ENCODE data around the gene LRFN2. TPM values are rescaled to one million over a fixed set of nuclear protein-coding genes. Genes with fewer than 3 reads are reported as not detected.

LRFN2 gene
- total RNA-seq, 1 donor from 2014 or later: not detected

DNA sequence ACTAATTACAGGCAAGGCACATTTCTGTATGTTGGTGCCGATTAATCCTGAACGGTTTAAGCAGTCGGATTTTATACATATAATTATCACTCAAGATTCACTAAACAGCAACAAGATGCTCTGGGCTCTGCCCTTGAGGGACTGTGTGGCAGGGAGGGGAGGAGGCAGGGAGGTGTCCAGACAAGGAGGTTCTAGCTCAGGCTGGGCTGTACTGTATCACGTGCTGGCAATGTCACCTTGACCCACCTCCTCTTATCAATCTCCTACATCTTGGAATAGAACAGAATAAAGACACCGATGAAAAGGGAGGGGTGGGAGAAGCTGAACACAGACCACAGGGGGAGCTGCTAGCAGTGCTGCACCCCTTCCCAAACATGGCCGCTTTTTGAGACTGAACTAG lies 65.7 kb downstream of the LRFN2 start:
- Mint-ChIP-seq H3K36me3 (ENCODE audit: low read depth) (no peaks in the 10 kb centered on the region), H3K9me3 (no peaks in the 10 kb centered on the region), H3K4me3 (no peak overlapping the region), H3K27me3 (ENCODE audit: low read depth) (peaks cover 3% of the 10 kb centered on the region), H3K27ac (ENCODE audit: unreplicated experiment) (no peak overlapping the region), H3K4me1 (peaks cover 20% of the 10 kb centered on the region)
- TF ChIP-seq, protein P1, sequence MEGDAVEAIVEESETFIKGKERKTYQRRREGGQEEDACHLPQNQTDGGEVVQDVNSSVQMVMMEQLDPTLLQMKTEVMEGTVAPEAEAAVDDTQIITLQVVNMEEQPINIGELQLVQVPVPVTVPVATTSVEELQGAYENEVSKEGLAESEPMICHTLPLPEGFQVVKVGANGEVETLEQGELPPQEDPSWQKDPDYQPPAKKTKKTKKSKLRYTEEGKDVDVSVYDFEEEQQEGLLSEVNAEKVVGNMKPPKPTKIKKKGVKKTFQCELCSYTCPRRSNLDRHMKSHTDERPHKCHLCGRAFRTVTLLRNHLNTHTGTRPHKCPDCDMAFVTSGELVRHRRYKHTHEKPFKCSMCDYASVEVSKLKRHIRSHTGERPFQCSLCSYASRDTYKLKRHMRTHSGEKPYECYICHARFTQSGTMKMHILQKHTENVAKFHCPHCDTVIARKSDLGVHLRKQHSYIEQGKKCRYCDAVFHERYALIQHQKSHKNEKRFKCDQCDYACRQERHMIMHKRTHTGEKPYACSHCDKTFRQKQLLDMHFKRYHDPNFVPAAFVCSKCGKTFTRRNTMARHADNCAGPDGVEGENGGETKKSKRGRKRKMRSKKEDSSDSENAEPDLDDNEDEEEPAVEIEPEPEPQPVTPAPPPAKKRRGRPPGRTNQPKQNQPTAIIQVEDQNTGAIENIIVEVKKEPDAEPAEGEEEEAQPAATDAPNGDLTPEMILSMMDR (conservative IDR thresholded peaks at IDR 0.05): no peak
- DNase-seq (ENCODE audit: low read depth, low spot score): no peak

DNA sequence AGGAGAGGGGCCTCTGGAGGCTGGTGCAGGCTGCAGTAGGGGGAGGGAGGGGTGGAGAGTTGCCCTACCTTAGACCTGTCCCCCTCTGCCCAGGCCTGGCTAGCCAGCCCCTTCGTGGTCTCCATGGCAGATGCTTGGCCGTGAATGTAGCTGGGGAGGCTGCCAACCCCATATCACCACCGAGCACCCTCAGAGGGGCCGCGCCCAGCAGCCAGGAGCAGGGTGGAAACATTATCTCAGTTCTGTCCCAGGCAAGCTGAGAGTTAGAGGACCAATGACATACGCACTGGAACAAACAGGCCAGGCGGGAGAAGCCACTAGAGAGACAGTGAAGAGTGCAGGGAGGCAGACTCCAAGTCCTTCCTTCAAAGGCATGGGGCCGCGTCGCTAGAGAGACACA lies 66.5 kb downstream of the LRFN2 start:
- H3K36me3 Mint-ChIP-seq (ENCODE audit: low read depth): no peaks in the 10 kb centered on the region
- no peaks in the 10 kb centered on the region for H3K9me3 Mint-ChIP-seq
- H3K27me3 Mint-ChIP-seq (ENCODE audit: low read depth): peaks cover 3% of the 10 kb centered on the region
- TF ChIP-seq, protein P1 (conservative IDR thresholded peaks at IDR 0.05): no peak
- H3K27ac Mint-ChIP-seq (ENCODE audit: unreplicated experiment): no peak overlapping the region
- DNase-seq (ENCODE audit: low read depth, low spot score): no peak
- H3K4me3 Mint-ChIP-seq: no peak overlapping the region
- H3K4me1 Mint-ChIP-seq: peaks cover 16% of the 10 kb centered on the region

DNA sequence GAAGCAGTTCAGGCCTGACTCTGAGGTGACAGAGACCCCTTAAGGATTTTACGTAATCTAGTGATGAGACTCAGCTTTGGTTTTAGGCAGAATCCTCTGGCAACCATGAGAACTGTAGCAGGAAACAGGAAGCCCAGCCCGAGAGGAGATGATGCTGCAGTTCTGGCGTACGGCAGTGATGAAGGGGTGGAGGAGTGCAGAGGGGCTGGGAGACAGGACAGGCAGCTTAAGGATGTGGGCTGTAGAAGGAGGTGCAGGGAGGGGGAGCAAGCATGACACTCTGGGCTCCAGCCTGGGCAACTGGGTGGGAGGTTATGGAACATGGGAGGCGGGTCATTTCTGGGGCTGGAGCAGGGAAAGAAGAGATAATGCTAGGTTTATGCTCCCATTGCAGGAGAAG lies 67.1 kb downstream of the LRFN2 start:
- H3K27ac Mint-ChIP-seq (ENCODE audit: unreplicated experiment): no peak overlapping the region

DNA sequence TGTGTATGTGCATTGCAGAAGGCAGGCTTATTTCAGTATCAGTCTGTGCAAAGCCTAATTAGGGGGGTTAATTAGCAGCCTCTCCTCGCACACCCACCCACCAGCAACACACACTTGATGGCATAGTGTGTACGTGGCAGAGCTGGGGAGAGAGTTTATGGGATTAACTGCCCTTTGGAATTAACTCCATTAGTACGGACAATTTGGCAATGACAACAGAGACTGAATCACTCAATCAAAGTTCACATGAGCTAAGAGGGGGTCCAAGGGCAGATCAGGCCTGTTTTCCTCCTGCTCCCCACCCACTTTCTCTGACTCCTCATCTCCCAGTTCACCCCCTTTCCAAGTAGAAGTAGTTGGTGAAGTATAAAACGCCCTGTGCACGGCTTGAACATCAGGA lies 69.5 kb downstream of the LRFN2 start:
- TF ChIP-seq, protein P1 (conservative IDR thresholded peaks at IDR 0.05): no peak
- no peak for DNase-seq (ENCODE audit: low read depth, low spot score)
- no peaks in the 10 kb centered on the region for H3K36me3 Mint-ChIP-seq (ENCODE audit: low read depth)
- no peak overlapping the region for H3K4me3 Mint-ChIP-seq
- no peak overlapping the region for H3K27ac Mint-ChIP-seq (ENCODE audit: unreplicated experiment)
- no peaks in the 10 kb centered on the region for H3K9me3 Mint-ChIP-seq
- H3K4me1 Mint-ChIP-seq: no peaks in the 10 kb centered on the region
- peaks cover 3% of the 10 kb centered on the region for H3K27me3 Mint-ChIP-seq (ENCODE audit: low read depth)

More for the DNA sequence above, 67.1 kb downstream of the LRFN2 start:
- Mint-ChIP-seq H3K36me3 (ENCODE audit: low read depth) (no peaks in the 10 kb centered on the region), H3K4me3 (no peak overlapping the region), H3K27me3 (ENCODE audit: low read depth) (peaks cover 3% of the 10 kb centered on the region), H3K4me1 (peaks cover 13% of the 10 kb centered on the region), H3K9me3 (no peaks in the 10 kb centered on the region)
- no peak for DNase-seq (ENCODE audit: low read depth, low spot score)
- TF ChIP-seq, protein P1 (conservative IDR thresholded peaks at IDR 0.05): no peak

DNA sequence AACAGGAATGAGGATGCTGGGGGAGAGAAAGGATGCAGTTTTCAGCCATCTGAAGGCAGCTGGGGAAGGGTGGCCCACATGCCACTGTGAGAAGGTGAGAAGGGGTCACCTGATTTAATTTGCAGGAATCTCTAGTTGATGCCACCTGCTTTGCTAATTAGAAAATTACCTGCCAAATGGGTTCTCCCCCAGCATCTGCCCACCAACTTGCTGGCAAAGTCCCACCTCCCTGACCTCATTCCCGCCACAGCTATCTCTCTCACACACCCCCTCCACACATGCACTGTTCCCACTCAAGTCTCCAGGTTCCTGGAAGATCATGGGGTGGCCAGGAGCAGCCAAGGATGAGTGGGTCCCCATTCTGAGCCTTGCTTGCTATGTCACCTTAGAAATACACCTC lies 70.7 kb downstream of the LRFN2 start:
- H3K27ac Mint-ChIP-seq (ENCODE audit: unreplicated experiment): peak overlapping the region; percentile 75
- H3K36me3 Mint-ChIP-seq (ENCODE audit: low read depth): no peaks in the 10 kb centered on the region
- no peaks in the 10 kb centered on the region for H3K9me3 Mint-ChIP-seq
- DNase-seq (ENCODE audit: low read depth, low spot score): no peak
- no peak overlapping the region for H3K4me3 Mint-ChIP-seq
- peaks cover 3% of the 10 kb centered on the region for H3K27me3 Mint-ChIP-seq (ENCODE audit: low read depth)
- H3K4me1 Mint-ChIP-seq: peaks cover under 1% of the 10 kb centered on the region
- TF ChIP-seq, protein P1 (conservative IDR thresholded peaks at IDR 0.05): no peak

DNA sequence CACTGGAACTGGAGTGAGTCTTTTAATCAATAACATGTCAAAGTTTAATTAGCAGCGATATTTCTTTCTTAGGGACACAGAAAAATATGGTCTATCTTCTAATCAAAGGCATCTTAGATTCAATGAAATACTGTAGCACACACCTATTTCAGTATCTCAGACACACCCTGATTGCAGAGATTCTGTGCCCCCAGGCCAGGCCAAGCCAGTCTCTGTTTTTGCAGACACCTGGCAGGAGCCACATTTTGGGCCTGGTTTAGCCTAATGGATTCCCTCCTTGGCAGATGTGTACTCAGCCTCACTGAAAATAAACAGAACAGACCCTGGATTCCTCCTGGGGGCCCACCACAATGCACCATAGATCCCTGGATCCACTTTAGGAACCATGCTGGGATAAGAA lies 74.8 kb downstream of the LRFN2 start:
- TF ChIP-seq, protein P1 (conservative IDR thresholded peaks at IDR 0.05): no peak
- no peaks in the 10 kb centered on the region for H3K27me3 Mint-ChIP-seq (ENCODE audit: low read depth)
- H3K4me3 Mint-ChIP-seq: no peak overlapping the region
- no peak overlapping the region for H3K27ac Mint-ChIP-seq (ENCODE audit: unreplicated experiment)
- H3K9me3 Mint-ChIP-seq: no peaks in the 10 kb centered on the region
- peaks cover 11% of the 10 kb centered on the region for H3K4me1 Mint-ChIP-seq
- no peak for DNase-seq (ENCODE audit: low read depth, low spot score)
- H3K36me3 Mint-ChIP-seq (ENCODE audit: low read depth): no peaks in the 10 kb centered on the region

All from neural crest cell (in vitro differentiated cells).